GM21515 (cell line): ENCODE measurements around the gene LGALS9.
"Not testable (repeated sequence)": the region's sequence is repeated elsewhere in the genome, so short reads cannot be mapped to it uniquely, and the experiment has no call there.

Experiments
- ATAC-seq: cut with Tn5 transposase; IDR thresholded peaks from one replicate; pipeline ENCODE4 v1.9.1; 2021; ENCODE audit not compliant: unreplicated experiment

Gene LGALS9

DNA sequence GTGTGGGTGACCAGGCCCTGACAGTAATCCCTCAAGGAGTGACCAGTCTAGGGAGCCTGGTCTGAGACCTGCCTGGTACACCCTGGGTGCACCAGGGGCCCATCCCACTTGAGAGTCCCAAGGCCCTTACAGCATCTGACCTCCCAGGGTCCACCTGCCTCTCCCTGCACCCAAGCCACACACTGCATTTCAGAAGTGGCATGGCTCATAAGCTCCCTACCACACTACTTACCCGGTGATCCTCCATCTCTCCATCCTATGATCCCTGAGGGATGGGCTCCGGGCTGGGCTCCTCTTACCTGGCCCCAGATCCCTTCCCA lies 40.6 kb downstream of the LGALS9 start:
- no peak for ATAC-seq

- not testable (repeated sequence) for ATAC-seq
These were observed 41.0 kb downstream of the LGALS9 start for GRCh38 chr17:27671977-27672480.

DNA sequence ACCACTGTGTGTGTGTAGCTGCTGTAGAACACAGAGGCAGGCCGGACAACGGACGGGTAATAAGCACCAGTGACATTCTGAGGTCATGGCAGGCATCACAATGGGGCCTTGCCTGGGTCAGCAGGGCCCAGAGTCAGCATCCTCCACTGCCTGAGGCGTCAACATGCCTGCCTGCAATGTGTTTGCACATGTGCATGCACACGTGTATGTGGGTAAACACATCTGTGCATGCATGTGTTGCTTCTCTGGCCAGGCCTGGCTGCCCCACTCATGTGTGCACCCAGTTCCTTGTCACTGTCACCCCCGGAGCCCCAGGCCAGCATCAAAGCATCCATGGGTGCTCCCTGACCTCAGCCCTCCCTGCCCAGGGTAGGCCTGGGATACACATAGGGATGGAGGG lies 43.3 kb downstream of the LGALS9 start:
- no peak for ATAC-seq

- ATAC-seq: no peak
These were observed 46.2 kb downstream of the LGALS9 start for GRCh38 chr17:27677191-27677590.

DNA sequence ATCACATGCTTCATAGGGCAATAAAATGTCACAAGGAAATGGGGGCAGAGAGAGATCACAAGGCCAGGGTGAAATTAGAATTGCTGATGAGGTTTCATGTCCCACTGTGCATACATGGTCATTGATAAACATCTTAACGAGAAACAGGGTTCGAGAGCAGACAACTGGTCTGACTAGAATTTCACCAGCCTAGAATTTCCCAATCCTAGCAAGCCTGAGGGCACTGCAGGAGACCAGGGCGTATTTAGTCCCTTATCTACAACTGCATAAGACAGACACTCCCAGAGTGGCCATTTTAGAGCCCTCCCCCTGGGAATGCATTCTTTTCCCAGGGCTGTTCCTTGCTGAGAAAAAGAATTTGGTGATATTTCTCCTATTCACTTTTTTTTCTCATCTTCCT lies 55.3 kb downstream of the LGALS9 start:
- ATAC-seq: not testable (repeated sequence)

DNA sequence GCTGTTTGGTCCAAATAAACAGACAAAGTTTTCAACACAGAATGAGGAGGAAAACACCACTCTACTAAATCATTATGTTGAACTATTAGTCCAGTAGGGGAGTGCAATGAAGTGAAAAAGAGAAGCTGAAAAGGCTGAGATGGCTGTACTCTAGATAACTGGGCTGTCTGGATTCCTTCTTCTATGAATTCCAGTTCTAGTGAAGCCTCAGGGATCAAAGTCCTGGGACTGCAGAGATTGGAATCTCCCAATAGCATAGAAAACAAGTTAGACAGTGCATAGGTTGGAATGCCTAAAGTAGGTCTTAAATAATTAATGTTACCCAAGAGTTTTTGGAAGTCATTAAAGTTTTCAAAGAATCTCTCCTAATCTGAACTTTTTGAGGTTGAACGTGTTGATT lies 59.9 kb downstream of the LGALS9 start:
- ATAC-seq: no peak

- ATAC-seq: not testable (repeated sequence)
These were observed 64.3 kb downstream of the LGALS9 start for GRCh38 chr17:27695254-27695814.
